GM15510 (cell line): ENCODE data around the gene ABCA3.

Experiments used
- POLR2A ChIP-seq: IDR thresholded peaks from 3 replicates; pipeline ENCODE4 v1.6.1; 2011; ENCODE audit warnings: borderline replicate concordance; ENCODE audit not compliant: insufficient read length; ENCODE audit errors: extremely low read depth

The ABCA3 gene

GRCh38 chr16:2333772-2334379, 6.7 kb downstream of the ABCA3 start:
- no peak for TF ChIP-seq POLR2A

GRCh38 chr16:2333231-2333630, 7.3 kb downstream of the ABCA3 start:
- TF ChIP-seq POLR2A, result no peak

GRCh38 chr16:2331931-2332267, 8.6 kb downstream of the ABCA3 start:
- no peak for TF ChIP-seq POLR2A

GRCh38 chr16:2331199-2331930, 9.2 kb downstream of the ABCA3 start:
- no peak for TF ChIP-seq POLR2A

- no peak for TF ChIP-seq POLR2A
Observed at GRCh38 chr16:2329532-2329931, 11.0 kb downstream of the ABCA3 start.

- TF ChIP-seq POLR2A, result no peak
Observed at GRCh38 chr16:2328428-2328827, 12.1 kb downstream of the ABCA3 start.

GRCh38 chr16:2326191-2326590, 14.3 kb downstream of the ABCA3 start:
- TF ChIP-seq POLR2A, result no peak

GRCh38 chr16:2325791-2326190, 14.7 kb downstream of the ABCA3 start:
- TF ChIP-seq POLR2A, result no peak

GRCh38 chr16:2325181-2325580, 15.3 kb downstream of the ABCA3 start:
- no peak for TF ChIP-seq POLR2A

GRCh38 chr16:2324296-2324859, 16.1 kb downstream of the ABCA3 start:
- no peak for TF ChIP-seq POLR2A

- no peak for TF ChIP-seq POLR2A
Observed at GRCh38 chr16:2323701-2324100, 16.8 kb downstream of the ABCA3 start.

GRCh38 chr16:2319606-2320005, 20.9 kb downstream of the ABCA3 start:
- TF ChIP-seq POLR2A, result no peak

- no peak for TF ChIP-seq POLR2A
Observed at GRCh38 chr16:2317231-2318020, 23.1 kb downstream of the ABCA3 start.

- no peak for TF ChIP-seq POLR2A
Observed at GRCh38 chr16:2308089-2308962, 32.2 kb downstream of the ABCA3 start.

GRCh38 chr16:2299915-2300192, 40.7 kb downstream of the ABCA3 start:
- TF ChIP-seq POLR2A, result no peak
